GM06990 (cell line): ENCODE data around the gene USP31.

ENCODE experiments used
- DNase-seq: peaks from one replicate; pipeline ENCODE4 v3.0.0-alpha.2; 2011; ENCODE audit not compliant: insufficient read length; ENCODE audit errors: extremely low read depth
- H3K27me3 ChIP-seq: replicated peaks from 2 replicates; pipeline ENCODE4 v1.6.0; 2011; ENCODE audit warnings: low read length; ENCODE audit not compliant: control insufficient read depth, insufficient read depth
- H3K36me3 ChIP-seq: 2 replicates; pipeline ENCODE4 v1.5.1; 2011; ENCODE audit warnings: low read length; ENCODE audit not compliant: control insufficient read depth, insufficient read depth
- H3K4me3 ChIP-seq: replicated peaks from 2 replicates; pipeline ENCODE4 v1.5.1; 2011; ENCODE audit warnings: low read depth, mild to moderate bottlenecking, control low read depth, low read length
- TF ChIP-seq, protein P1 (sequence below): IDR thresholded peaks from 2 replicates; pipeline ENCODE4 v1.5.1; 2011; ENCODE audit warnings: low read length, control low read depth, mild to moderate bottlenecking, inconsistent platforms; ENCODE audit not compliant: insufficient read depth, poor library complexity, severe bottlenecking

Gene USP31

DNA sequence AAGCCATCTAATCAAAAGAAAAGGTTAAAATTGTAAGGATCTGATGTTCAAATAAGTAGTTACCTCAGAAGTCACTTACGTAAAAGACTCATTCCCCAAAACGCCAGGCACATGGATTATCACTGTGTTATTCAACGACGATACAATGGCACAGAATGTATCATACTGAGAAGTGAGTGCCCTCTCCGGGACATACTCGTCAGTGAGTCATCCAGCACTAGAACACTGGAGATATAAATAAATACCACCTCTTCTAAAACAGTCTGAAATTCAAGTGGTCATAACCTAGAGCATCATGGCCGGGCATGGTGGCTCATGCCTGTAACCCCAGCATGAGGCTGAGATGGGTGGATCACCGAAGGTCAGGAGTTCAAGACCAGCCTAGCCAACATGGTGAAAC is 24.9 kb downstream of the USP31 start:
- no peak for DNase-seq
- Histone ChIP-seq H3K4me3 (no peak overlapping the region), H3K27me3 (no peaks in the 10 kb centered on the region), H3K36me3 (no peaks in the 10 kb centered on the region)
- TF ChIP-seq, protein P1, sequence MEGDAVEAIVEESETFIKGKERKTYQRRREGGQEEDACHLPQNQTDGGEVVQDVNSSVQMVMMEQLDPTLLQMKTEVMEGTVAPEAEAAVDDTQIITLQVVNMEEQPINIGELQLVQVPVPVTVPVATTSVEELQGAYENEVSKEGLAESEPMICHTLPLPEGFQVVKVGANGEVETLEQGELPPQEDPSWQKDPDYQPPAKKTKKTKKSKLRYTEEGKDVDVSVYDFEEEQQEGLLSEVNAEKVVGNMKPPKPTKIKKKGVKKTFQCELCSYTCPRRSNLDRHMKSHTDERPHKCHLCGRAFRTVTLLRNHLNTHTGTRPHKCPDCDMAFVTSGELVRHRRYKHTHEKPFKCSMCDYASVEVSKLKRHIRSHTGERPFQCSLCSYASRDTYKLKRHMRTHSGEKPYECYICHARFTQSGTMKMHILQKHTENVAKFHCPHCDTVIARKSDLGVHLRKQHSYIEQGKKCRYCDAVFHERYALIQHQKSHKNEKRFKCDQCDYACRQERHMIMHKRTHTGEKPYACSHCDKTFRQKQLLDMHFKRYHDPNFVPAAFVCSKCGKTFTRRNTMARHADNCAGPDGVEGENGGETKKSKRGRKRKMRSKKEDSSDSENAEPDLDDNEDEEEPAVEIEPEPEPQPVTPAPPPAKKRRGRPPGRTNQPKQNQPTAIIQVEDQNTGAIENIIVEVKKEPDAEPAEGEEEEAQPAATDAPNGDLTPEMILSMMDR: no peak

DNA sequence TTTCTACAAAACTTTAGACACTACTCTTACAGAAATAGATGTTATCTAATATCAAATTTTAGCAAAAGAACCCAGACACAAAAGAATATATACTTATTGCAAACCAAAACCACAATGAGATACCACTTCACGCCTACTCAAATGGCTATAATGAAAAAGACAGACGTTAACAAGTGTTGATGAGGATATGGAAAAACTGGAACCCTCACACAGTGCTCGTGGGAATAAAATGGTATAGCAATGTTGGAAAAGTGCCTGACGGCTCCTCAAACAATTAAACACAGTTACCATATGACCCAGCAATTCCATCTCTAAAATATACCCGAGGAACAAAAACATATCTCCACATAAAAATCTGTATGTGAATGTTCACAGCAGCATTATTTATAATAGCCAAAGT is 27.1 kb downstream of the USP31 start:
- no peaks in the 10 kb centered on the region for H3K27me3 ChIP-seq
- H3K36me3 ChIP-seq: no peaks in the 10 kb centered on the region
- TF ChIP-seq, protein P1: no peak
- H3K4me3 ChIP-seq: no peak overlapping the region
- DNase-seq: no peak

DNA sequence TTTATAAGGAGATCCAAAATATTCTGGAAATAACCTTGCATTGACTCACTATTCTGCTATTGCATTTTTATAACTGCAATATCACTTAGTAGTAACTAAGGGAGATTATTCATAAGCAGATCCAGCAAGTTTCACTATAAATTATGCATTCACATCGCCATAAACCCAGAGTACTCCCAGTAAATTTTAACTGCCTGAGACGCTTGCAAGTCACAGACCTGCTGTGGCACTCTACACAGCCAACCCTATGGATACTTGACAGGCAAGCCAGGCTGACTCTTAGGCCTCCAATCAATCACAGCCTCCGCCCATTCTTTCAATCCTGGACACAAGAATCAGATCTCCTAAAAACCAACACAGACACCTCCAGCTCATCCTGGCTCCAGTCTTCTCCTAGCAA is 28.2 kb downstream of the USP31 start:
- no peaks in the 10 kb centered on the region for H3K36me3 ChIP-seq
- H3K4me3 ChIP-seq: no peak overlapping the region
- no peak for DNase-seq
- TF ChIP-seq, protein P1: no peak
- H3K27me3 ChIP-seq: no peaks in the 10 kb centered on the region

DNA sequence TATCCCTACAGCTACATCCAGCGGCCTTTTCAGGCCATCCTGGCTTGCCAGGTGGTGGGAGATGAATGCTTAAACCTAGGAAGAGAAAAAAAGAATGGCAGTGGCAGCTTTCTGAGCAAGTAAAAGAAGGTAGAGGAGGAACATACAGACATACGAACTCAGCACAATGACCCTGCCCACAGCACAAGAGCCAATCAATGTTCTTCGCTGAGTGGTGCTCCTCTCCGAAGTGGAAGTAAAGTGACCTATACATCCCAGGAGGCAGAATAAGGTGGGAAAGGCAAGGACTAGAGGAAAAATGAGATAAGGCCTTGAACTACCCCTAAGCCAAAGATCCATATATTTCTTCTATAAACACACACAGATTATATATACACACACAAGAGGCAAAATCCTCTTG is 28.7 kb downstream of the USP31 start:
- TF ChIP-seq, protein P1: no peak
- Histone ChIP-seq H3K36me3 (no peaks in the 10 kb centered on the region), H3K27me3 (no peaks in the 10 kb centered on the region), H3K4me3 (no peak overlapping the region)
- DNase-seq: no peak

DNA sequence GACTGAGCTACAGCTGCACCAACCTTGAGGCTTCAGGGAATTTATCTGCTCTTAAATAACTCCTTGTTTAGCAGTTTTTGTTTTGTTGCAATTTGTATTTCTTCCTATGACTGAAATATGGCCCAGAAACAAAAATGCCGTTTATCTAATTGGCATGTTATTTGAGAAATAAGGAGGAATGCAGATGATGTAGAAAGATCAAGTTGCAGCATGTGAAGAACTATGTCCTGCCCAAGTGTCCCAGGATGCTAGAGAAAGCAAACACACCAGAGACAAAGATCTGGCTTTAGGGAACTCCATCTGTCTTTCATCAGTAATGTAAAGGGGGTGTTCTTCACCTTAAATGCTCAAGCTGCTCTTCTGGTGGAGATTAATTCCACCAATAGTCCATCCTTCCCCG is 29.7 kb downstream of the USP31 start:
- Histone ChIP-seq H3K27me3 (no peaks in the 10 kb centered on the region), H3K4me3 (no peak overlapping the region), H3K36me3 (no peaks in the 10 kb centered on the region)
- TF ChIP-seq, protein P1: no peak
- DNase-seq: no peak
